DND-41 (cell line): Measurements from ENCODE around the gene FEN1.

Source experiments
- ATAC-seq: fragments of 200-7000 bp; cut with Tn5 transposase; 3 replicates; pipeline ENCODE4 v1.9.1; 2021; ENCODE audit warnings: low read depth; ENCODE audit not compliant: insufficient read depth
- DNase-seq: peaks from one replicate; pipeline ENCODE4 v3.0.0-alpha.2; 2020
- H2AFZ ChIP-seq: 2 replicates; pipeline ENCODE4 v1.6.0; 2012; ENCODE audit warnings: low read depth, low read length
- H3K27ac ChIP-seq: 2 replicates; pipeline ENCODE4 v1.5.1; 2012; ENCODE audit warnings: low read length, inconsistent platforms
- H3K27me3 ChIP-seq: fragments of 200-600 bp; sonication (generic); 2 replicates; pipeline ENCODE4 v1.6.0; 2012; ENCODE audit warnings: low read length, mild to moderate bottlenecking, inconsistent platforms; ENCODE audit not compliant: insufficient read depth, poor library complexity
- H3K36me3 ChIP-seq: 2 replicates; pipeline ENCODE4 v1.5.1; 2012; ENCODE audit warnings: low read length, inconsistent platforms; ENCODE audit not compliant: insufficient read depth
- H3K4me1 ChIP-seq: 2 replicates; pipeline ENCODE4 v1.5.1; 2012; ENCODE audit warnings: mild to moderate bottlenecking, low read length; ENCODE audit not compliant: insufficient read depth
- H3K4me2 ChIP-seq: 2 replicates; pipeline ENCODE4 v1.6.0; 2012; ENCODE audit warnings: mild to moderate bottlenecking, moderate library complexity, low read length, inconsistent platforms; ENCODE audit not compliant: insufficient read depth
- H3K4me3 ChIP-seq, 2 experiments: fragments of 200-600 bp in 1 of 2; shearing (Covaris generic) in 1 of 2; 2 replicates each; pipeline ENCODE4 v1.5.1; 2012 to 2016; ENCODE audit warnings: inconsistent platforms in 2 of 2, low read length in 2 of 2, mild to moderate bottlenecking in 2 of 2, low read depth in 1 of 2, moderate library complexity in 1 of 2
- H3K79me2 ChIP-seq: 2 replicates; pipeline ENCODE4 v1.6.0; 2012; ENCODE audit warnings: low read length, inconsistent platforms; ENCODE audit not compliant: insufficient read depth
- H3K9ac ChIP-seq: 2 replicates; pipeline ENCODE4 v1.6.0; 2012; ENCODE audit warnings: low read depth, mild to moderate bottlenecking, inconsistent platforms, low read length, moderate library complexity
- H3K9me3 ChIP-seq: 2 replicates; pipeline ENCODE4 v1.5.1; 2012; ENCODE audit warnings: low read length, moderate library complexity, mild to moderate bottlenecking, inconsistent platforms; ENCODE audit not compliant: insufficient read depth, severe bottlenecking
- H4K20me1 ChIP-seq: 2 replicates; pipeline ENCODE4 v1.6.0; 2012; ENCODE audit warnings: low read length; ENCODE audit not compliant: insufficient read depth
- EZH2 ChIP-seq: IDR thresholded peaks from 3 replicates; pipeline ENCODE4 v1.6.1; 2012; ENCODE audit warnings: borderline replicate concordance, low read depth, mild to moderate bottlenecking, moderate library complexity, low read length, inconsistent platforms; ENCODE audit not compliant: severe bottlenecking
- TF ChIP-seq, protein P1 (sequence below): IDR thresholded peaks from 2 replicates; pipeline ENCODE4 v1.5.1; 2012; ENCODE audit warnings: borderline replicate concordance, low read length, moderate library complexity, mild to moderate bottlenecking; ENCODE audit not compliant: poor library complexity, severe bottlenecking; ENCODE audit errors: extremely low read depth

The FEN1 gene

DNA sequence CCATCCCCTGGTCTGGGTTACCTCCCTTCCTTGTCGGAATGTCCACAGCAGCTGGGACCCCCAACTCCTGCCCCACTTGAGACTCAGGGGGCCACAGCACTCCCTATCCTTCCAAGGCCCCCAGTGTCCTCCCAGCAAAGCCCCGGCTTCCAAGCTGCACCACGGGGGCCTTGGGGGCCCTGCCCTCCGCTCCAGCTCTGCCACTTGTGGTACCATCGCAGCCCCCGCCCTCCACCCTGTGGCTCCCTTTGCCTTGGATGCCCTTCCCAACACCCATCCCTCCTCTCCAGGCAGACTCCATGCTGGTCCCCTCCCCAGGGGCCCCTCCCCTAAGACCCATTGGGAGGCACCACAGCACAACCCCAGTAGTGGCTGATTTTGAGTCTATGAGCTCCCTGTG is 17.6 kb upstream of the FEN1 start:
- TF ChIP-seq EZH2: no peak
- TF ChIP-seq, protein P1, sequence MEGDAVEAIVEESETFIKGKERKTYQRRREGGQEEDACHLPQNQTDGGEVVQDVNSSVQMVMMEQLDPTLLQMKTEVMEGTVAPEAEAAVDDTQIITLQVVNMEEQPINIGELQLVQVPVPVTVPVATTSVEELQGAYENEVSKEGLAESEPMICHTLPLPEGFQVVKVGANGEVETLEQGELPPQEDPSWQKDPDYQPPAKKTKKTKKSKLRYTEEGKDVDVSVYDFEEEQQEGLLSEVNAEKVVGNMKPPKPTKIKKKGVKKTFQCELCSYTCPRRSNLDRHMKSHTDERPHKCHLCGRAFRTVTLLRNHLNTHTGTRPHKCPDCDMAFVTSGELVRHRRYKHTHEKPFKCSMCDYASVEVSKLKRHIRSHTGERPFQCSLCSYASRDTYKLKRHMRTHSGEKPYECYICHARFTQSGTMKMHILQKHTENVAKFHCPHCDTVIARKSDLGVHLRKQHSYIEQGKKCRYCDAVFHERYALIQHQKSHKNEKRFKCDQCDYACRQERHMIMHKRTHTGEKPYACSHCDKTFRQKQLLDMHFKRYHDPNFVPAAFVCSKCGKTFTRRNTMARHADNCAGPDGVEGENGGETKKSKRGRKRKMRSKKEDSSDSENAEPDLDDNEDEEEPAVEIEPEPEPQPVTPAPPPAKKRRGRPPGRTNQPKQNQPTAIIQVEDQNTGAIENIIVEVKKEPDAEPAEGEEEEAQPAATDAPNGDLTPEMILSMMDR: no peak
- no peak for ATAC-seq
- no peak overlapping the region for H3K27ac ChIP-seq

DNA sequence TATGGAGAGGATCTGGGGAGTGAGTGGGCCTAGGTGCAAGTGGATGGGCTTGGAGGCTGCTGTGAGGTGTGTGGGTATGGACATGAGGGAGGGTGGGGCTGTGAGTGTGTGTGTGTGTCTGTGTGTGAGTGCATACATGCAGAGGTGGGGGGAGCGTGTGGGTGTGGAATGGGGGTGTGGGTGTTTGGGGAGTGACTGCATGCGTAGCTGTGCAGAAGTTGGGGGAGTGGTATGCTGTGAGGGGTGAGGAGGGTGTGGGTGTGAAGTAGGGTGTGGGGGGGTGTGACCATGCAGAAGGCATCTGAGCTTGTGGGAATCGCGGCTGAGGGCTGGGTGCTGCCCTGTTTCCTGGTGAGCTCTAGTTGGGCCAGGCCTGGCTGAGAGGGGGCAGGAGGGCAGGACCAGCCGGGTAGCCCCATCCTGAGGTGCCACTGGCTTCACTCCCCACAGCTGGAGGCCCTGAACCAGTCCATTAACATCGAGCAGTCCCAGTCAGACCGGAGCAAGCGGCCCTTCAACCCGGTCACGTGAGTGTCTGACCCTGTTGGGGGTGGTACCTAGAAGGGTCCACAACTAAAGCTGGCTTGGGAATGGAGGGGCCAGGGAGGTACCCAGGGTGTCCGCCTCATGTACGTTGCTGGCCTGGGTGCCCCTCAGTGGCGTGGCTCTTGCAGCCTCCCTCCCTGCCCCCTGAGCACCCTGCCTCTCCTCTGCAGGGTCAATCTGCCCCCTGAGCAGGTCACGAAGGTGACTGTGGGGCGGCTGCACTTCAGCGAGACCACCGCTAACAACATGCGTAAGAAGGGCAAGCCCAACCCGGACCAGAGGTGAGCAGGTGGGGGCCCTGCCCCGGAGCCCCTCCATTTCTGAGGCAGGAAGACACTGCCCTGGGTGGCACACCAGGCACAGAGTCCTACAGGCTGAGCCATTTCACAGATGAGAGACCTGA is 16.8 kb upstream of the FEN1 start:
- TF ChIP-seq EZH2: no peak
- TF ChIP-seq, protein P1: no peak
- Histone ChIP-seq H3K27ac (no peak overlapping the region), H3K9ac (no peak overlapping the region), H3K36me3 (no peaks in the 10 kb centered on the region), H2AFZ (no peak overlapping the region), H3K9me3 (no peaks in the 10 kb centered on the region), H4K20me1 (peaks cover 9% of the 10 kb centered on the region; the same call in 1 of the 2 replicates), H3K4me1 (no peaks in the 10 kb centered on the region), H3K27me3 (no peaks in the 10 kb centered on the region), H3K4me3 (no peak overlapping the region), H3K79me2 (no peaks in the 10 kb centered on the region), H3K4me2 (no peak overlapping the region)
- DNase-seq (no peak), ATAC-seq (no peak)

More for the DNA sequence above, 17.6 kb upstream of the FEN1 start:
- Histone ChIP-seq H3K4me2 (no peak overlapping the region), H3K79me2 (no peaks in the 10 kb centered on the region), H3K27me3 (no peaks in the 10 kb centered on the region), H3K9ac (no peak overlapping the region), H2AFZ (no peak overlapping the region), H4K20me1 (peaks cover 9% of the 10 kb centered on the region; the same call in 1 of the 2 replicates), H3K36me3 (no peaks in the 10 kb centered on the region), H3K4me3 (no peak overlapping the region), H3K4me1 (no peaks in the 10 kb centered on the region), H3K9me3 (no peaks in the 10 kb centered on the region)
- no peak for DNase-seq

DNA sequence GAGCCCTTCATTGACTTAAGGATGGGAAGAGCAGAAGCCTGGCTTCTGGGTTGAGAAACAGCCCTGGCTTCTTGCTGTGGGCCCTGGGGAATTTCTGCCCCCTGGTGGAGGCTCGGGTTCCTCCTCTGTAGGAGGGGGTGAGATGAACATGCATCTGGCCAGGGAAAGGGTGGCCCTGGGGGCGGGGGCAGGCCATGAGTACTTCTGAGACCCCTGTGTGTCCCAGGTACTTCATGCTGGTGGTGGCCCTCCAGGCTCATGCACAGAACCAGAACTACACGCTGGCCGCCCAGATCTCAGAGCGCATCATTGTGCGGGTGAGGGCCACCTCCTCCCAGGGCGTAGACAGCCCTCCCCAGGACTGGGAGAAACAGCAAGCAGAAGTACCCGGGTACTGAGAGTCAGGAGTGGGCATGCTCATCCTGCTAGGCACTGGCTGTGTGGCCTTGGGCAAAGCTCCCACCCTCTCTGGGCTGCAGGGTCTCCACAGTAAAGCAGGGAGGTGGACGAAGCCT is 16.1 kb upstream of the FEN1 start:
- peaks cover 9% of the 10 kb centered on the region; the same call in 1 of the 2 replicates for H4K20me1 ChIP-seq
- no peak overlapping the region for H2AFZ ChIP-seq
- peak; percentile 81 for ATAC-seq
- no peaks in the 10 kb centered on the region for H3K27me3 ChIP-seq
- TF ChIP-seq, protein P1: peak; percentile 75
- TF ChIP-seq EZH2: no peak
- H3K4me3 ChIP-seq: no peak overlapping the region
- no peaks in the 10 kb centered on the region for H3K36me3 ChIP-seq
- no peak overlapping the region for H3K27ac ChIP-seq
- no peak overlapping the region for H3K4me2 ChIP-seq
- no peak overlapping the region for H3K9ac ChIP-seq
- peak; percentile 67 for DNase-seq
- no peaks in the 10 kb centered on the region for H3K4me1 ChIP-seq
- H3K9me3 ChIP-seq: no peaks in the 10 kb centered on the region
- no peaks in the 10 kb centered on the region for H3K79me2 ChIP-seq
